ENCODE measurements around the gene SOX2.

Gene SOX2

GRCh38 chr3:181710345-181711291 lies 1.1 kb upstream of the SOX2 start:
- H3K4me3 ChIP-seq = peak overlapping the region; percentile 12
- in situ Hi-C loops (cut with MboI; ENCODE audit: low sequenced_read_pairs) = loop anchor here (25.0 kb wide), 2 partner anchors 427 to 552 kb away; no protein-coding TSS in a partner anchor
- DNase-seq (ENCODE audit: low spot score in 2 of 2) = peak in 1 of 2 experiments; percentile 78

GRCh38 chr3:181712226-181712552 lies 464 bp downstream of the SOX2 start:
- H3K9me3 ChIP-seq = peaks cover 6% of the 10 kb centered on the region
- peaks cover 46% of the 10 kb centered on the region for H3K4me1 ChIP-seq
- in situ Hi-C loops (cut with MboI; ENCODE audit: low sequenced_read_pairs) = loop anchor here (25.0 kb wide), 2 partner anchors 425 to 550 kb away; no protein-coding TSS in a partner anchor
- peak overlapping the region; percentile 64 for H3K4me3 ChIP-seq
- DNase-seq (ENCODE audit: low spot score in 2 of 2) = no peak
- peaks cover 9% of the 10 kb centered on the region for H3K36me3 ChIP-seq (replicated peaks)
- H3K27me3 ChIP-seq (ENCODE audit: low read depth) = no peaks in the 10 kb centered on the region

More at GRCh38 chr3:181710345-181711291, 1.1 kb upstream of the SOX2 start:
- peaks cover 9% of the 10 kb centered on the region for H3K36me3 ChIP-seq (replicated peaks)
- peaks cover 6% of the 10 kb centered on the region for H3K9me3 ChIP-seq
- H3K27me3 ChIP-seq (ENCODE audit: low read depth) = no peaks in the 10 kb centered on the region
- H3K4me1 ChIP-seq = peaks cover 41% of the 10 kb centered on the region

DNA sequence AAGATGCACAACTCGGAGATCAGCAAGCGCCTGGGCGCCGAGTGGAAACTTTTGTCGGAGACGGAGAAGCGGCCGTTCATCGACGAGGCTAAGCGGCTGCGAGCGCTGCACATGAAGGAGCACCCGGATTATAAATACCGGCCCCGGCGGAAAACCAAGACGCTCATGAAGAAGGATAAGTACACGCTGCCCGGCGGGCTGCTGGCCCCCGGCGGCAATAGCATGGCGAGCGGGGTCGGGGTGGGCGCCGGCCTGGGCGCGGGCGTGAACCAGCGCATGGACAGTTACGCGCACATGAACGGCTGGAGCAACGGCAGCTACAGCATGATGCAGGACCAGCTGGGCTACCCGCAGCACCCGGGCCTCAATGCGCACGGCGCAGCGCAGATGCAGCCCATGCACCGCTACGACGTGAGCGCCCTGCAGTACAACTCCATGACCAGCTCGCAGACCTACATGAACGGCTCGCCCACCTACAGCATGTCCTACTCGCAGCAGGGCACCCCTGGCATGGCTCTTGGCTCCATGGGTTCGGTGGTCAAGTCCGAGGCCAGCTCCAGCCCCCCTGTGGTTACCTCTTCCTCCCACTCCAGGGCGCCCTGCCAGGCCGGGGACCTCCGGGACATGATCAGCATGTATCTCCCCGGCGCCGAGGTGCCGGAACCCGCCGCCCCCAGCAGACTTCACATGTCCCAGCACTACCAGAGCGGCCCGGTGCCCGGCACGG lies 991 bp downstream of the SOX2 start:
- peaks cover 9% of the 10 kb centered on the region for H3K36me3 ChIP-seq (replicated peaks)
- in situ Hi-C loops (cut with MboI; ENCODE audit: low sequenced_read_pairs) = loop anchor here (25.0 kb wide), 2 partner anchors 425 to 550 kb away; no protein-coding TSS in a partner anchor
- H3K4me1 ChIP-seq = peaks cover 46% of the 10 kb centered on the region
- H3K4me3 ChIP-seq = peak overlapping the region; percentile 64
- peak; percentile 92 for DNase-seq (ENCODE audit: low spot score in 2 of 2)
- no peaks in the 10 kb centered on the region for H3K27me3 ChIP-seq (ENCODE audit: low read depth)
- peaks cover 6% of the 10 kb centered on the region for H3K9me3 ChIP-seq

- DNase-seq (ENCODE audit: low spot score in 2 of 2) = no peak
- peaks cover 9% of the 10 kb centered on the region for H3K36me3 ChIP-seq (replicated peaks)
- H3K9me3 ChIP-seq = peaks cover 6% of the 10 kb centered on the region
- H3K4me1 ChIP-seq = peaks cover 46% of the 10 kb centered on the region
- H3K4me3 ChIP-seq = peak overlapping the region; percentile 64
- H3K27me3 ChIP-seq (ENCODE audit: low read depth) = no peaks in the 10 kb centered on the region
- in situ Hi-C loops (cut with MboI; ENCODE audit: low sequenced_read_pairs) = loop anchor here (25.0 kb wide), 2 partner anchors 424 to 549 kb away; no protein-coding TSS in a partner anchor
Observed at GRCh38 chr3:181713280-181713647, 1.5 kb downstream of the SOX2 start.

GRCh38 chr3:181713676-181714612 lies 2.2 kb downstream of the SOX2 start:
- H3K36me3 ChIP-seq (replicated peaks) = peaks cover 9% of the 10 kb centered on the region
- no peaks in the 10 kb centered on the region for H3K27me3 ChIP-seq (ENCODE audit: low read depth)
- H3K4me1 ChIP-seq = peaks cover 45% of the 10 kb centered on the region
- in situ Hi-C loops (cut with MboI; ENCODE audit: low sequenced_read_pairs) = loop anchor here (25.0 kb wide), 2 partner anchors 423 to 548 kb away; no protein-coding TSS in a partner anchor
- H3K9me3 ChIP-seq = peaks cover 6% of the 10 kb centered on the region
- DNase-seq (ENCODE audit: low spot score in 2 of 2) = no peak
- peak overlapping the region; percentile 64 for H3K4me3 ChIP-seq

- peaks cover 6% of the 10 kb centered on the region for H3K9me3 ChIP-seq
- H3K27me3 ChIP-seq (ENCODE audit: low read depth) = no peaks in the 10 kb centered on the region
- in situ Hi-C loops (cut with MboI; ENCODE audit: low sequenced_read_pairs) = loop anchor here (25.0 kb wide), 2 partner anchors 422 to 547 kb away; no protein-coding TSS in a partner anchor
- peak overlapping the region; percentile 64 for H3K4me3 ChIP-seq
- peak; percentile 78 to 97 for DNase-seq (ENCODE audit: low spot score in 2 of 2)
- H3K4me1 ChIP-seq = peaks cover 37% of the 10 kb centered on the region
- H3K36me3 ChIP-seq (replicated peaks) = peaks cover 9% of the 10 kb centered on the region
Observed at GRCh38 chr3:181715571-181716340, 4.0 kb downstream of the SOX2 start.

DNA sequence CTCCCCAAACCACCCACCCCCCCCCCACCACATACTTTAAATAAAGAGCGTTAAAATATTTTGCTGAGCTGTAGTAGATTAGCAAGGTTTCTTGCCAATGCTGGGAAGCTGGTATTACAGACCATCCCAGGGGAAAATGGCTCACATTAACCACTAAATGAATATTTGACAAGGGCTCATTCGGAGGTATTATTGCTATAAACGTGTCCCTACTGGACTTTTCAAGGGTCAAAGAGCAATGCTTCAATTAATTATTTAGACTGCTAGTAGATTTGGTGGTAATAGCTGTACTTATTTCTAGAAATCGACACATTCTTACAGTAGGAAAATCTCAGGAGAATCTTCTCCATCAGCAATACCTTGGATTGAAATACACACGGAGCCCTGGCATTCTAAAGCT lies 5.2 kb downstream of the SOX2 start:
- in situ Hi-C loops (cut with MboI; ENCODE audit: low sequenced_read_pairs) = loop anchor here (25.0 kb wide), 2 partner anchors 420 to 545 kb away; no protein-coding TSS in a partner anchor
- Histone ChIP-seq H3K4me1 (peaks cover 34% of the 10 kb centered on the region), H3K9me3 (peaks cover 6% of the 10 kb centered on the region), H3K36me3 (replicated peaks) (peaks cover 9% of the 10 kb centered on the region), H3K27me3 (ENCODE audit: low read depth) (no peaks in the 10 kb centered on the region), H3K4me3 (no peak overlapping the region)
- no peak for DNase-seq (ENCODE audit: low spot score in 2 of 2)

- H3K36me3 ChIP-seq (replicated peaks) = peaks cover 5% of the 10 kb centered on the region
- in situ Hi-C loops (cut with MboI; ENCODE audit: low sequenced_read_pairs) = loop anchor here (25.0 kb wide), 2 partner anchors 420 to 545 kb away; no protein-coding TSS in a partner anchor
- no peak for DNase-seq (ENCODE audit: low spot score in 2 of 2)
- H3K4me3 ChIP-seq = no peak overlapping the region
- no peaks in the 10 kb centered on the region for H3K27me3 ChIP-seq (ENCODE audit: low read depth)
- H3K9me3 ChIP-seq = peaks cover 4% of the 10 kb centered on the region
- peaks cover 33% of the 10 kb centered on the region for H3K4me1 ChIP-seq
Observed at GRCh38 chr3:181717549-181718171, 5.9 kb downstream of the SOX2 start.

- H3K4me1 ChIP-seq = peaks cover 29% of the 10 kb centered on the region
- no peaks in the 10 kb centered on the region for H3K36me3 ChIP-seq (replicated peaks)
- H3K9me3 ChIP-seq = no peaks in the 10 kb centered on the region
- no peak for DNase-seq (ENCODE audit: low spot score in 2 of 2)
- no peaks in the 10 kb centered on the region for H3K27me3 ChIP-seq (ENCODE audit: low read depth)
- H3K4me3 ChIP-seq = no peak overlapping the region
- in situ Hi-C loops (cut with MboI; ENCODE audit: low sequenced_read_pairs) = loop anchor here (25.0 kb wide), 2 partner anchors 419 to 544 kb away; no protein-coding TSS in a partner anchor
Observed at GRCh38 chr3:181718369-181718768, 6.6 kb downstream of the SOX2 start.

- no peaks in the 10 kb centered on the region for H3K27me3 ChIP-seq (ENCODE audit: low read depth)
- in situ Hi-C loops (cut with MboI; ENCODE audit: low sequenced_read_pairs) = loop anchor here (25.0 kb wide), 2 partner anchors 418 to 543 kb away; no protein-coding TSS in a partner anchor
- no peaks in the 10 kb centered on the region for H3K9me3 ChIP-seq
- H3K36me3 ChIP-seq (replicated peaks) = no peaks in the 10 kb centered on the region
- H3K4me3 ChIP-seq = no peak overlapping the region
- peaks cover 29% of the 10 kb centered on the region for H3K4me1 ChIP-seq
- DNase-seq (ENCODE audit: low spot score in 2 of 2) = no peak
Observed at GRCh38 chr3:181718987-181719911, 7.5 kb downstream of the SOX2 start.
